ENCODE results near the gene TMEM183A. TPM values are rescaled to one million over a fixed set of nuclear protein-coding genes. Genes with fewer than 3 reads are reported as not detected.

The TMEM183A gene
- total and polyA plus RNA-seq, 9 of the 15 experiments (the other 6 are each of a cell fraction or from before 2014, with no cell fraction given) = 23.4 to 190 (median 124) TPM

GRCh38 chr1:202968895-202969295, 38.3 kb upstream of the TMEM183A start:
- CTCF ChIA-PET (ENCODE audit: low intra/inter-chr PET ratio) = interaction anchor here (0.7 kb wide), 1 partner anchor 13 kb away, joined by 3 read pairs; no protein-coding TSS in a partner anchor
- POLR2A ChIA-PET = interaction anchor here (0.9 to 1.4 kb wide), 5 partner anchors 13 to 80 kb away, joined by 3 to 13 read pairs (median 4); partner anchors contain the start of genes RABIF and TMEM183A
- 6% methylated on average over 3 of the region's 5 CpGs for WGBS (ENCODE audit: insufficient coverage, low coverage, missing lambda C conversion rate)
- H2AFZ ChIP-seq (ENCODE audit: low read depth, low read length) = peak overlapping the region; percentile 92
- FAIRE-seq (peak; percentile 97), DNase-seq (ENCODE audit: extremely low read depth in 1 of 4, low spot score in 3 of 4) (peak; percentile 74 to 90 (median 81)), ATAC-seq (peak; percentile 90)
- H4K20me1 ChIP-seq (replicated peaks; ENCODE audit: control insufficient read depth, insufficient read depth, low read length) = no peaks in the 10 kb centered on the region
- H3K9me3 ChIP-seq (replicated peaks; ENCODE audit: control insufficient read depth, insufficient read depth, low read depth, low read length) = no peaks in the 10 kb centered on the region
- no peaks in the 10 kb centered on the region for H3K9me1 ChIP-seq (ENCODE audit: control insufficient read depth, insufficient read depth, low read length)
- H3K4me2 ChIP-seq (ENCODE audit: insufficient read depth, low read length) = peak overlapping the region; percentile 28; the same call in 1 of the 2 replicates
- no peak overlapping the region for H3K4me3 ChIP-seq
- peak overlapping the region; percentile 2 to 22; a peak in 2 of 4 replicates for H3K9ac ChIP-seq (ENCODE audit: insufficient read depth in 1 of 2, low read depth in 2 of 2, low read length in 2 of 2)
- H3K27me3 ChIP-seq (ENCODE audit: control insufficient read depth in 2 of 2, insufficient read depth in 2 of 2, low read length in 2 of 2) = no peaks in the 10 kb centered on the region; a peak in 1 of 5 replicates
- in situ Hi-C loops (cut with MboI) = no loop called here
- H3K36me3 ChIP-seq (ENCODE audit: control insufficient read depth, insufficient read depth, low read length) = peaks cover 19% of the 10 kb centered on the region
- peaks cover 11% of the 10 kb centered on the region; the same call in 2 of the 3 replicates for H3K79me2 ChIP-seq (ENCODE audit: control insufficient read depth, insufficient read depth, low read length)
- no TSS peak for BruUV-seq (replicated peaks)
- peaks cover 20 to 24% of the 10 kb centered on the region in 2 experiments for H3K4me1 ChIP-seq (replicated peaks in 1 of 2; ENCODE audit: control insufficient read depth in 2 of 2, insufficient read depth in 2 of 2, low read length in 2 of 2)
- H3K27ac ChIP-seq (ENCODE audit: extremely low read depth, low read depth, low read length) = no peak overlapping the region; the same call in 2 of the 3 replicates
- intact Hi-C loops (cut with micrococcal nuclease) = loop anchor here (1.0 kb wide), 4 partner anchors 25 to 43 kb away; no protein-coding TSS in a partner anchor
- no peak for TF ChIP-seq IRF9 (tag; IDR thresholded peaks at IDR 0.05)
- 0 out of 2 replicates have a peak, but pooled peaks have one; percentile 3 for TF ChIP-seq PKNOX1 (IDR thresholded peaks at IDR 0.05)
- no peak for TF ChIP-seq ZNF121 (CRISPR knock-in tag; conservative IDR thresholded peaks at IDR 0.05)
- TF ChIP-seq RNF2 (IDR thresholded peaks at IDR 0.05) = 0 out of 2 replicates have a peak, but pooled peaks have one; percentile 41
- TF ChIP-seq EP300 (IDR thresholded peaks at IDR 0.05; ENCODE audit: low read length) = peak; percentile 41; the same call in 1 of the 2 replicates
- TF ChIP-seq TOE1 (IDR thresholded peaks at IDR 0.05; ENCODE audit: borderline replicate concordance) = peak; percentile 46; the same call in 1 of the 2 replicates
- TF ChIP-seq TOE1 (CRISPR knock-in tag; IDR thresholded peaks at IDR 0.05; ENCODE audit: borderline replicate concordance, low read depth) = no peak
- peak; percentile 77 for TF ChIP-seq HMBOX1 (IDR thresholded peaks at IDR 0.05)
- no peak for TF ChIP-seq IRF1 (CRISPR knock-in tag; IDR thresholded peaks at IDR 0.05; ENCODE audit: borderline replicate concordance)
- TF ChIP-seq PPARD (CRISPR knock-in tag; IDR thresholded peaks at IDR 0.05) = no peak
- TF ChIP-seq RBBP5 (IDR thresholded peaks at IDR 0.05; ENCODE audit: borderline replicate concordance, insufficient read depth, low read length, poor library complexity, severe bottlenecking) = no peak
- TF ChIP-seq POLR2H (tag; IDR thresholded peaks at IDR 0.05; ENCODE audit: low read depth) = no peak
- peak in 1 of 2 experiments; percentile 89; a peak in 1 of 3 replicates for TF ChIP-seq CBX3 (IDR thresholded peaks at IDR 0.05; ENCODE audit: borderline replicate concordance in 1 of 2, low read length in 2 of 2)
- TF ChIP-seq ZNF174 (CRISPR knock-in tag; IDR thresholded peaks at IDR 0.05) = no peak
- no peak for TF ChIP-seq KHSRP (IDR thresholded peaks at IDR 0.05)
- TF ChIP-seq CTCFL (IDR thresholded peaks at IDR 0.05; ENCODE audit: borderline replicate concordance, insufficient read depth, low read depth, low read length, poor library complexity, severe bottlenecking) = peak; percentile 79
